Left colon (tissue), 2 donors: ENCODE data around the gene CST9L. TPM values are rescaled to one million over a fixed set of nuclear protein-coding genes. Genes with fewer than 3 reads are reported as not detected.

Experiments
- ATAC-seq: fragments of 200-7000 bp; cut with Tn5 transposase; one replicate; pipeline ENCODE4 v1.9.1; 2020; ENCODE audit warnings: mild to moderate bottlenecking, moderate library complexity
- DNase-seq, 2 donors: peaks; one replicate each; pipeline ENCODE4 v3.0.0-alpha.2; 2020
- intact Hi-C, 2 donors: fragments of 100-400 bp; cut with DNase I in 1 of 2; cut with micrococcal nuclease in 1 of 2; formaldehyde crosslinking; loops; one replicate each; pipeline versions ENCODE4 v1.11.2 to v1.14.0; 2022; cut with DNase I, micrococcal nuclease
- total RNA-seq, 2 donors: library from RNA; stranded (reverse); fragmentation: NEBNext Ultra II Directional; extraction: Animal tissue kit (Norgen Biotek cat#: 25700); gene quantifications; one replicate each; pipeline ENCODE4 v1.2.1, GENCODE V29; 2021
- donor health status: DM: no; HTN: no; CAD: no.
- donor health status: DM: yes; HTN: yes; CAD: no.

The CST9L gene
- total RNA-seq, 2 donors from 2014 or later = not detected

- ATAC-seq = no peak
- no peak for DNase-seq
- intact Hi-C loops = no loop called here
These were observed 41.4 kb downstream of the CST9L start for GRCh38 chr20:23526850-23527249.

GRCh38 chr20:23524146-23524545 lies 44.1 kb downstream of the CST9L start:
- intact Hi-C loops = no loop called here
- DNase-seq = no peak
- no peak for ATAC-seq

- ATAC-seq = no peak
- no peak for DNase-seq
- intact Hi-C loops = no loop called here
These were observed 48.1 kb downstream of the CST9L start for GRCh38 chr20:23520185-23520584.

GRCh38 chr20:23519556-23519955 lies 48.7 kb downstream of the CST9L start:
- DNase-seq = no peak
- intact Hi-C loops = no loop called here

GRCh38 chr20:23517719-23518118 lies 50.6 kb downstream of the CST9L start:
- intact Hi-C loops = no loop called here
- ATAC-seq (no peak), DNase-seq (no peak)

More at GRCh38 chr20:23519556-23519955, 48.7 kb downstream of the CST9L start:
- ATAC-seq = no peak

GRCh38 chr20:23515250-23515939 lies 52.9 kb downstream of the CST9L start:
- intact Hi-C loops = no loop called here
- ATAC-seq (no peak), DNase-seq (no peak)

GRCh38 chr20:23514848-23515247 lies 53.4 kb downstream of the CST9L start:
- no peak for DNase-seq
- intact Hi-C loops = no loop called here
- ATAC-seq = no peak

Other genes with a start within 250 kb of the CST9L start
- gene NXT1, start 217.7 kb downstream of the CST9L start, total RNA-seq = 10 to 100 TPM in 1 of 2 donors, 1 to 10 TPM in 1; 8.5 to 10.0 TPM
- 10 to 100 TPM in 1 of 2 donors, 1 to 10 TPM in 1; 8.3 to 10.2 TPM for gene GZF1, start 206.3 kb downstream of the CST9L start, total RNA-seq
- 1 to 10 TPM; 7.9 to 8.5 TPM for gene NAPB, start 147.0 kb downstream of the CST9L start, total RNA-seq
- not detected for gene CSTL1, start 128.8 kb downstream of the CST9L start, total RNA-seq
- gene CST11, start 115.6 kb downstream of the CST9L start, total RNA-seq = not detected
- not detected for gene CST8, start 77.4 kb downstream of the CST9L start, total RNA-seq
- gene CST9, start 37.4 kb upstream of the CST9L start, total RNA-seq = not detected
- gene CST3, start 69.5 kb upstream of the CST9L start, total RNA-seq = 1,000 to 10,000 TPM in 1 of 2 donors, 100 to 1,000 TPM in 1; 863 to 1,131 TPM
- gene CST4, start 120.6 kb upstream of the CST9L start, total RNA-seq = not detected
- gene CST1, start 182.5 kb upstream of the CST9L start, total RNA-seq = not detected